Inflammatory macrophage treated with lipopolysaccharide for 4 hours (primary cell): ENCODE data around the gene METTL21A.
"Not testable (repeated sequence)": the region's sequence is repeated elsewhere in the genome, so short reads cannot be mapped to it uniquely, and the experiment has no call there.

ENCODE experiments used
- DNase-seq: peaks from one replicate; pipeline ENCODE4 v3.0.0-alpha.2; 2020

METTL21A gene

GRCh38 chr2:207625014-207625907 is at the start of gene METTL21A:
Gene METTL21A (minus strand): TSS chr2:207625394. CDS start chr2:207624375, 1,019 bp downstream.
- peak; percentile 84 for DNase-seq

- DNase-seq = no peak
Observed at GRCh38 chr2:207674826-207675225, 49.6 kb upstream of the METTL21A start.

- DNase-seq = no peak
Observed at GRCh38 chr2:207674266-207674774, 49.1 kb upstream of the METTL21A start.

GRCh38 chr2:207673431-207673830 is 48.2 kb upstream of the METTL21A start:
- no peak for DNase-seq

GRCh38 chr2:207670887-207671286 is 45.7 kb upstream of the METTL21A start:
- DNase-seq = no peak

GRCh38 chr2:207663870-207664545 is 38.8 kb upstream of the METTL21A start:
- peak; percentile 25 for DNase-seq

GRCh38 chr2:207662203-207662602 is 37.0 kb upstream of the METTL21A start:
- peak; percentile 97 for DNase-seq

GRCh38 chr2:207660994-207661393 is 35.8 kb upstream of the METTL21A start:
- no peak for DNase-seq

GRCh38 chr2:207658156-207658555 is 33.0 kb upstream of the METTL21A start:
- peak; percentile 63 for DNase-seq

GRCh38 chr2:207655000-207655399 is 29.8 kb upstream of the METTL21A start:
- DNase-seq = no peak

- not testable (repeated sequence) for DNase-seq
Observed at GRCh38 chr2:207646582-207646981, 21.4 kb upstream of the METTL21A start.

- no peak for DNase-seq
Observed at GRCh38 chr2:207643892-207644291, 18.7 kb upstream of the METTL21A start.

- DNase-seq = no peak
Observed at GRCh38 chr2:207640661-207641060, 15.5 kb upstream of the METTL21A start.

- no peak for DNase-seq
Observed at GRCh38 chr2:207640160-207640559, 15.0 kb upstream of the METTL21A start.

GRCh38 chr2:207639288-207639687 is 14.1 kb upstream of the METTL21A start:
- DNase-seq = not testable (repeated sequence)

- DNase-seq = peak; percentile 18
Observed at GRCh38 chr2:207635468-207636200, 10.4 kb upstream of the METTL21A start.

GRCh38 chr2:207633686-207634085 is 8.5 kb upstream of the METTL21A start:
- no peak for DNase-seq

GRCh38 chr2:207632575-207633493 is 7.6 kb upstream of the METTL21A start:
- peak; percentile 88 for DNase-seq

GRCh38 chr2:207630491-207630890 is 5.3 kb upstream of the METTL21A start:
- no peak for DNase-seq

- no peak for DNase-seq
Observed at GRCh38 chr2:207629553-207629952, 4.4 kb upstream of the METTL21A start.

- DNase-seq = peak; percentile 80
Observed at GRCh38 chr2:207624185-207625013, 795 bp downstream of the METTL21A start.
